Lower leg skin (tissue), 3 donors: Measurements from ENCODE around the gene NDUFA3.

Experiments
- CTCF ChIP-seq, 3 donors: fragments of 450-650 bp; IDR thresholded peaks; one replicate each; pipeline ENCODE4 v1.5.1; 2016; ENCODE audit warnings: antibody characterized with exemption in 3 of 3, mild to moderate bottlenecking in 3 of 3, moderate library complexity in 2 of 3
- POLR2A ChIP-seq, 2 donors: fragments of 450-650 bp; IDR thresholded peaks; one replicate each; pipeline ENCODE4 v1.6.1; 2016 to 2017; ENCODE audit warnings: antibody characterized with exemption in 2 of 2, mild to moderate bottlenecking in 1 of 2, moderate library complexity in 1 of 2

GRCh38 chr19:54149021-54149812 lies 46.6 kb downstream of the NDUFA3 start:
- TF ChIP-seq CTCF (IDR thresholded peaks at IDR 0.05) (no peak), POLR2A (IDR thresholded peaks at IDR 0.05) (no peak)
